Suprapubic skin (tissue), 4 donors: Measurements from ENCODE around the gene ITPR2.

Experiments used
- EP300 ChIP-seq: sonication (generic); formaldehyde crosslinking; IDR thresholded peaks from one replicate; pipeline ENCODE4 v1.6.1; 2017; ENCODE audit warnings: antibody characterized with exemption
- POLR2A ChIP-seq, 2 donors: fragments of 450-650 bp; IDR thresholded peaks; one replicate each; pipeline ENCODE4 v1.6.1; 2017; ENCODE audit warnings: antibody characterized with exemption in 2 of 2, mild to moderate bottlenecking in 2 of 2, moderate library complexity in 2 of 2
- POLR2AphosphoS5 ChIP-seq, 3 donors: sonication (generic); formaldehyde crosslinking; IDR thresholded peaks; one replicate each; pipeline ENCODE4 v1.6.1; 2017; ENCODE audit warnings: antibody characterized with exemption in 3 of 3
- TF ChIP-seq, protein P1 (sequence below), 2 donors: fragments of 200-600 bp in 1 of 2; fragments of 450-650 bp in 1 of 2; sonication (generic) in 1 of 2; IDR thresholded peaks; one replicate each; pipeline ENCODE4 v1.5.1; 2016 to 2019; ENCODE audit warnings: antibody characterized with exemption in 2 of 2, mild to moderate bottlenecking in 1 of 2, moderate library complexity in 1 of 2

DNA sequence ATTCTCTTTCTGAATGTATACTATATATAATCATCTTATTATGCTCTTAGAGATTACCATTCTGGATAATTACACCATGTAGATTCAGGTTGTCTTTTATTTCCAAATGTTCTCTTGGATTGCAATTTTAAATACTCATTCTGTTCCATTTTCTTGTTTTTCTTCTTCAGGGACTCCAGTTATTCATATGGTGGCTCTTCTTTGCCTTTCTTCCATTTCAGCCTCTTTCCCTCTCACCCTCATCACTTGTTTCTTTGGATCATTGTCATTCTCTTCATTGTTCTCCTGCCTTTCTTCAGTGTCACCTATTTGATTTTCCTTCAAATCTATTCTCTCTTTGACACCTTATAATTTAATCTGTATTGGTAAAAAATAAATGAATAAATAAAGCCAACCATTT is 182.0 kb downstream of the ITPR2 start:
- TF ChIP-seq, protein P1, sequence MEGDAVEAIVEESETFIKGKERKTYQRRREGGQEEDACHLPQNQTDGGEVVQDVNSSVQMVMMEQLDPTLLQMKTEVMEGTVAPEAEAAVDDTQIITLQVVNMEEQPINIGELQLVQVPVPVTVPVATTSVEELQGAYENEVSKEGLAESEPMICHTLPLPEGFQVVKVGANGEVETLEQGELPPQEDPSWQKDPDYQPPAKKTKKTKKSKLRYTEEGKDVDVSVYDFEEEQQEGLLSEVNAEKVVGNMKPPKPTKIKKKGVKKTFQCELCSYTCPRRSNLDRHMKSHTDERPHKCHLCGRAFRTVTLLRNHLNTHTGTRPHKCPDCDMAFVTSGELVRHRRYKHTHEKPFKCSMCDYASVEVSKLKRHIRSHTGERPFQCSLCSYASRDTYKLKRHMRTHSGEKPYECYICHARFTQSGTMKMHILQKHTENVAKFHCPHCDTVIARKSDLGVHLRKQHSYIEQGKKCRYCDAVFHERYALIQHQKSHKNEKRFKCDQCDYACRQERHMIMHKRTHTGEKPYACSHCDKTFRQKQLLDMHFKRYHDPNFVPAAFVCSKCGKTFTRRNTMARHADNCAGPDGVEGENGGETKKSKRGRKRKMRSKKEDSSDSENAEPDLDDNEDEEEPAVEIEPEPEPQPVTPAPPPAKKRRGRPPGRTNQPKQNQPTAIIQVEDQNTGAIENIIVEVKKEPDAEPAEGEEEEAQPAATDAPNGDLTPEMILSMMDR (IDR thresholded peaks at IDR 0.05) = no peak
- TF ChIP-seq POLR2A (IDR thresholded peaks at IDR 0.05) (no peak), POLR2AphosphoS5 (IDR thresholded peaks at IDR 0.05) (no peak), EP300 (no peak)
